HG02840 (cell line): ENCODE data around the gene BICDL1.

Experiments used
- ATAC-seq: cut with Tn5 transposase; IDR thresholded peaks from one replicate; pipeline ENCODE4 v1.9.1; 2021; ENCODE audit warnings: mild to moderate bottlenecking, moderate library complexity, moderate number of reproducible peaks; ENCODE audit not compliant: unreplicated experiment, low FRiP score

Gene BICDL1

GRCh38 chr12:120048263-120048662, 59.2 kb downstream of the BICDL1 start:
- no peak for ATAC-seq

DNA sequence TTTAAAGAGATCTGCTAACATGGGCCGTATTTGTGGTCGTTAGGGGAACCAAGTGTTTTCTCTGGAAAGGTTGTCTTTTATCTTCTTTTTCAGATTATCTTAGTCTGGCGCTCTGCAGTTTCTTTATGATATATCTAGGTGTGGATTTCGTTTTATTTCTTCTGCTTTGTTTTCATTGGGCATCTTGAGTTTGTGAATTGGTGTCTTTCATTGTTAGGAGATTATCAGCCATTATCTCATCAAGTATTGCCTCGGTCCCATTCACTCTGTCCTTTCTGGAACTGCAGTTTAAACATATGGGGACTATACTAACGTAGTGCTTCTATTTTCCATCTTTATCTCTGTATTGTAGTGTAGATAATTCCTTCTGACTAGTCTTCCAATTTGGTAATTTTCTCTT, 60.4 kb downstream of the BICDL1 start:
- no peak for ATAC-seq

DNA sequence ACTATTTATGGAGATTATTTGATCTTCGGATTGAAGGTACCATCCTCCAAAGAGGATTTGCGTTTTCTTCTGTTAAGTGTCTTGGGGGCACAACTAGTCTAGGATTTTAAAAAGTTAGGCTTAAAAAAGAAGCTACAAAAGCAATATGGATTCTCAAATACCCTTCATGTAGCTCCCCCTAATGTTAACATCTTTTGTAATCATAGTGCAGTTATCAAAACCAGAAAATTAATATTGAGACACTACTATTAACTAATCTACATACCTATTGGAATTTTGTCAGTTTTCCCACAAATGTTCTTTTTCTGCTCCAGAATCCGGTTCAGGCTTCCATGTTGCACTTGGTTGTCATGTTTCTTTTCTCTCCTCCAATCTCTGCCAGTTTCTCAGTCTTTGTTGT, 62.5 kb downstream of the BICDL1 start:
- no peak for ATAC-seq

DNA sequence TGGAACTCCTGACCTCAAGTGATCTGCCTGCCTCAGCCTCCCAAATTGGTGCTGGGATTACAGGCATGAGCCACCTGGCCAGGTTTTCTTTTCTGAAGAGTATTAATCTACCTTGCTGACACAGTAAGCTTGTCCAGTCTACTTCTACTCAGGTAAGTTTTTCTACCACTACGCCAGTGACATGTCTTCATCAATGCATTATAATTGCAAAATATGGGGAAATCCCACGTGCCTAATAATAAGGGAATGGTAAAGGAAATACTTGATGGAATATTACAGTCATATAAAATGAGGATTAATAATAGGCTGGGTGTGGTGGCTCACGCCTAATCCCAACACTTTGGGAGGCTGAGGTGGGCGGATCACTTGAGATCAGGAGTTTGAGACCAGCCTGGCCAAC, 65.3 kb downstream of the BICDL1 start:
- ATAC-seq, result no peak

DNA sequence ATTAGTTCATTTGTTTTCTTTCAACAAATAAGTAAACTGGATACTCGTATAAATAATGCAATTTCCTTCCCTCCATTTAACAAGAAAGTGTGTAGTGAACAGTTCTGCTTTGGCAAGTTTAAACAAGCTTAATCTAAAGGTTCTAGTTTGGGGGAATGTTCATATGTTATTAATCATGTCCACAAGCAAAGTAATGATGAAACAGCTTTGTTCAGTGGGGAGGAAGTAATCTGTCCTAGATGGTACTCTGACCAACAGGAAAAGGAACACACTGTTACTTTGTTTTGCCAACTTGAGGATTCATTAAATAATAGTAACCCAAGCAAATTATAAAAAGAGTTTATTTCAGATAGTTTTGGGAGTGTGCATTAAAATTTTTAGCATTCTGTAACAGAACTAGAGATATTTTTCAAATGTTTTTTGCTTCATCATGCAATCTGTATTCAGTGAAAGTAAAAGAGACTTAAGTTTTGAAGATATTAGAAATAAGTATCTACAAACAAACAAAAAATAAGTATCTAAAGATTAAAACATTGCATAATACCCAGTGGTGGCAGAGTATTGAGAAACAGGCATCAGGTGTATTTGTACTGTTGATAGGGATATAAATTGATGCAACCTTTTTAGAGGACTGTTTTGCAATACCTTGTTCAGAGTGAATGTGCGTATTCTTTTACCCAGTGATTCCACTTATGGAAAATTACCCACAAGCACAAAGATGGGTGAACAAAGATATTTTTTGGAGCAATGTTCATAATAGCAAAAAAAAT, 66.4 kb downstream of the BICDL1 start:
- ATAC-seq, result no peak

- ATAC-seq, result no peak
Observed at GRCh38 chr12:120056739-120057138, 67.7 kb downstream of the BICDL1 start.

- no peak for ATAC-seq
Observed at GRCh38 chr12:120060196-120060595, 71.2 kb downstream of the BICDL1 start.

- no peak for ATAC-seq
Observed at GRCh38 chr12:120060717-120061116, 71.7 kb downstream of the BICDL1 start.

DNA sequence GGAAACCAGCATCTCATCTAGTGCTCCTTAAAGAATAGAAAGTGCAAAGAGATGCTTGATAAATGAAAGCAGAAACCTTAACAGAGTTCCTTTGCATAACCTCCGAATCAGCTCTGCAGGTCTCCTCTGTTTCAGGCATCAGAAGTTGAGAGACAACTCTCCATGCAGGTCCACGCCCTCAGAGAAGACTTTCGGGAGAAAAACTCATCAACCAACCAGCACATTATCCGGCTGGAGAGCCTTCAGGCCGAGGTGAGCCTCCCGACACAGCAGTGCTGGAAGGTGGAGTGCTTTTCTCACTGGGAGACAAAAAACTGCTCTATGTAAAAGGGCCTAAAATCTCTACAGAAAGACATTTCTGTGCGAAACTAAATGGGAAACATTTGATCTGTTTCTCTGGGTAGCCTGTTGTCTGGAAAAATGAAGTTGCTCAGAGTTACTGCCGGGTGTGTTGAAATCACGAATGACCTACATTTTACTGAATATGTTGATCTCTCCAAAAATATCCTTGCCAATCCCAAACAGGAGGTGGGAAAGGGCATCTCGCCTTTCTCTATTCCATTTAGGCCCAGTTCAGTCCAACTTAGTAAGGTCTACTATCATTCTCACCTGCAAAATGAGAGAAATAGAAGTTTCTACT, 72.7 kb downstream of the BICDL1 start:
- no peak for ATAC-seq

- no peak for ATAC-seq
Observed at GRCh38 chr12:120062976-120063579, 74.0 kb downstream of the BICDL1 start.

DNA sequence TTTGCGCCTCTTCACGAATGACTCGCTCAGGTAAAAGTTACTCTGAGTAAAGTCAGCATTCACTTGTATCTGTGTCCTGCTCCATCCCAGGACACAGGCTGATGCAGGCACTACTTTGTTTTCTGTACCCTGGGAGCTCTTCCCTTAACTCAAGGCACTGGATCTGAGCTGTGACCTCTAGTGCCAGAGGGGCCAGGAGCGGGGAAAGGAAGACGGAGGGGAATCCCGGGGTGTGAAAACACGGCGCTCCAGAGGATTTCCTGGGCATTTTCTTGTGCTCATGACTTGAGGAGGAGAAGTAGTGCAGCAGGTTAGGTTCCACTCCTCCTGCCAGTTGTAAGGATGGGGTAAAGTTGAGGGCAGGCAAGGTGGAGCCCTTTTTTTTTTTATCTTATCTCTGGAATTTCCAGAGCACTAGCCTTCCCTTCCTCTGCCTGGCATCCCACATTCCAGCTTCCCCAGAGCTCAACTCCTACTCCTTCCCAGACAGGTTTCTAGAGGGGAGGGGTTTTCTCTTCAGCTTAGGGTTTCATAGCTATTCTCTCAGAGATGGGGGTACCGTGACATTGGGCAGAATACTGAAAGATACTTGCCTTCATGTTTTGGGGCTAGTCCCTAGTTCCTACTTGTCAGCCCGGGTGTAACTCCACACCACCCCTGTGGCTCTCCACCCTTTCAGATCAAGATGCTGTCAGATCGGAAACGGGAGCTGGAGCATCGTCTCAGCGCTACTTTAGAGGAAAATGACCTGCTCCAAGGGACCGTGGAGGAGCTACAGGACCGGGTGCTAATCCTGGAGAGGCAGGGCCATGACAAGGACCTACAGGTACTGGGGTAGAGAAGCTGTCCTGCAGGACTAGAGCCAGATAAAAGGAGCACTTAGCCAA, 75.3 kb downstream of the BICDL1 start:
- no peak for ATAC-seq

DNA sequence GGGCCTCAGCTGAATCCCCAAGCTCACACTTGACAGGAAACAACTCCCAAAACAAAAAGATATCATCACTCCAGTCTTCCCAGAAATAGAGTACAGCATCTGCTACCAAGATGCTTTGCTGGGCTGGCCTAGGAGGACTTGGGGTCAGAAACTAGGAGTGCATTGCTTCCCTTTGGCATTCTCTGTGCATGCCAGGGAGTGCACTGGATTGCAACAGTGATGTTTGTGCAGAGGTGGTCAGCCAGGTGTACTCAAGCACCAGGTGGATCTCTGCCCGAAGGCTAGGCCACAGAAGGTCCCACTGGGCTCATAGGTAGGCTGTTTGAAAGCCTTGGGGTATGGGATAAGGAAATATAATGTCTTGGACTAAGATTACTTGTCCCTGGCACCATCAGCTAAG, 76.4 kb downstream of the BICDL1 start:
- no peak for ATAC-seq

- no peak for ATAC-seq
Observed at GRCh38 chr12:120066341-120066740, 77.3 kb downstream of the BICDL1 start.

DNA sequence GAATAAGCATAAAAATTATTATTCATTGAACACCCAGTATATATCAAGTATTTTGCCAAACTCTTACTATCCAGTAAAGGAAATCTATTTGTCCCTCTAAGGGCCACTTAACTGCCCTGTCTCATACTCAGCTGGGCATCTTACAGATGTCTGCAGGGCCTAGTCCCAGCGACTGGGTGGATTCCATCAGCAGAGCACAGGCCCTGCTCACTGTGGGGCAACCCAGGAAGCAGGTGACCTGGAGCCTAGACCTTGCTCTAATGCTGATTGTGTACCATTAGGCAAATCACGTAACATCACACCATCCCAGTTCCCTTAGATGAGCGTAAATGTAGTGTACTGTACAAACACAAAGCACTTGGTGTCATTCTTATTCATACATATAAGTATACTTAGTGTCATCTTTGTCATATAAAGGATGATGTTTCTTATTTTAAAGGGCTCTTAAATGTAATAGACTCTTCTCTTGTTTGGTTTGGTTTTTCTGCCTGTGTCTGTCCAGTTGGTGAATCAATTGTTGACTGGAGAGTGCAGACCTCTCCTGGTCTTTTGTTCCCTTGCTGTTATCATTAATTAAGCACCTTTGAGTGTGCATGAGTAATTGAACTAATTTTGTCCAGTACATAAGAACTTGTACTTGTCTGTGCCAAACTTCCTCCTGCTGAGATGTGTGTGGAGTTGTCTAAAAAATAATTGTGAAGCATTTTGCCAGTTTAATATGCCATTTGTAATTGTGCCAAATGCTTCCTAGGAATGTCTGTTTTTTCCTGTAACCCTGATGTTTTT, 78.2 kb downstream of the BICDL1 start:
- no peak for ATAC-seq

- no peak for ATAC-seq
Observed at GRCh38 chr12:120067901-120068300, 78.9 kb downstream of the BICDL1 start.

DNA sequence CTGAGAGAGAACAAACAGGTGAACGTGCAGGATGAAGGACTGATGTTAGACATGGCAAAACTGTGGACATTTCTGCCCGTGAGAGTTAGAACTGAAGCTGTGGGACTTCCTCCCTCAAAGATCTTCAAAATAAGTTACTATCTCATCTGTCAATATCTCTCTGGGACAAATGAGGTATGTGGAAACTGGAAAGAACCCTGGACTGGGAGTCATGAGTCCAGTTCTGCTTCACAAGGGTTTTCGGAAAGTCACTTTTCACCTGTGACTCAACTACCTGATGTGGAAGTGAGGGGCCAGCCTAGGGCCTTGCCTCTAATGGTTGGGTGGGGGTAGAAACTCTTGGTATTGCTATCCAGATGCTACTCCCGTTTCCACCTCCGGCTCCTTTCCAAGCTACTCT, 80.2 kb downstream of the BICDL1 start:
- no peak for ATAC-seq

DNA sequence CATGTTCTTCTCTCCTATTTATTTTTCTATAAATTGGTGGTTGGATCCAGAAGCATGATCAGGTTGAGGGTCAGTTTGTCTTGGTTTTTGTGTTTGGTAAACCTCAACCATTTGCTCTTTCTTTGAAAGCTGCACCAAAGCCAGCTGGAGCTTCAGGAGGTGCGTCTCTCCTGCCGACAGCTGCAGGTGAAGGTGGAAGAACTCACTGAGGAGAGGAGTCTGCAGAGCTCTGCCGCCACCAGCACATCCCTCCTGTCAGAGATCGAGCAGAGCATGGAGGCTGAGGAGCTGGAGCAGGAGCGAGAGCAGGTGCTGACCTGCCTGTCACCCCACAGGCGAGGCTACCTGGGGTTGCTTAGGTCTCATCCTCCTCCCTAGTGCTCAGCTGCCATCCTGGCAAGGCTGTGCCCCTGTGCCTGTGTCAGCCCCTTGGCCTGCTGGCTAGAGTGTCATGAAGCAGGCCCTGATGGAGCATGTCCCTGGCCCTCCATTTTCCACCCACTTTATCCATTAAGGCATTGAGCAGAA, 82.5 kb downstream of the BICDL1 start:
- no peak for ATAC-seq

DNA sequence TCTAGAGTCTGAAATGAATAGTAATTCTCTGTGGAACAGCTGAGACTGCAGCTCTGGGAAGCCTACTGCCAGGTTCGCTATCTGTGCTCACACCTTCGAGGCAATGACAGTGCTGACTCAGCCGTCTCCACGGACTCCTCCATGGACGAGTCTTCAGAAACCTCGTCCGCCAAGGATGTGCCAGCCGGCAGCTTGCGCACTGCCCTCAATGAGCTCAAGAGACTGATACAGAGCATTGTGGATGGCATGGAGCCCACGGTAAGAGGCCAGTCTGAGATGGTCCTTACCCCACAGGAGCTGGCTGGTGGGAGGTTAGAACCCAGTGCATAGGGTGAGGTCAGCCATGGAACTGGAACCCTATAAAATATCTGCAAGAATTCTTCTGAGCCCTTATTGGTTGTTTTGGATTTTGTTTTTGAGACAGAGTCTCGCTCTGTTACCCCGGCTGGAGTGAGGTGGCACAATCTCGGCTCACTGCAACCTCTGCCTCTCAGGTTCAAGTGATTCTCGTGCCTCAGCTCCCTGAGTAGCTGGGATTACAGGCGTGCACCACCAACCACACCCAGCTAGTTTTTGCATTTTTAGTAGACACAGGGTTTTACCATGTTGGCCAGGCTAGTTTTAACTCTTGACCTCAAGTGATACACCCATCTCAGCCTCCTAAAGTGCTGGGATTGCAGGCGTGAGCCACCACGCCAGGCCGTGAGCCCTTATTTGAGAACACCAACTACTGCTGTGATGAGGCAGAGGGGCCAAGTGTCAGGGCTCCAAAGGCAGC, 83.6 kb downstream of the BICDL1 start:
- ATAC-seq, result no peak

GRCh38 chr12:120075034-120075616, 86.1 kb downstream of the BICDL1 start:
- ATAC-seq, result no peak
